ENCODE measurements around the gene SEC22C. TPM values are rescaled to one million over a fixed set of nuclear protein-coding genes. Genes with fewer than 3 reads are reported as not detected.

SEC22C gene
- total and polyA plus RNA-seq, 2 of the 13 experiments (the other 11 are each of a cell fraction or from before 2014, with no cell fraction given), result 20.0 to 40.0 TPM

- TF ChIP-seq PATZ1 (CRISPR knock-in tag; IDR thresholded peaks at IDR 0.05) (peak; percentile 83), HDAC2 (CRISPR knock-in tag; IDR thresholded peaks at IDR 0.05) (peak; percentile 32), NFATC3 (CRISPR knock-in tag; IDR thresholded peaks at IDR 0.05) (no peak), GPBP1L1 (CRISPR knock-in tag; IDR thresholded peaks at IDR 0.05) (no peak), EED (CRISPR knock-in tag; IDR thresholded peaks at IDR 0.05) (no peak), TCF7L2 (IDR thresholded peaks at IDR 0.05; ENCODE audit: low read depth, low read length) (no peak), SMARCC2 (IDR thresholded peaks at IDR 0.05) (no peak), NFE2L1 (CRISPR knock-in tag; IDR thresholded peaks at IDR 0.05; ENCODE audit: borderline replicate concordance) (0 out of 2 replicates have a peak, but pooled peaks have one; percentile 60), KLF15 (CRISPR knock-in tag; IDR thresholded peaks at IDR 0.05; ENCODE audit: borderline replicate concordance) (no peak), MZF1 (CRISPR knock-in tag; IDR thresholded peaks at IDR 0.05; ENCODE audit: borderline replicate concordance) (no peak), ZNF496 (CRISPR knock-in tag; IDR thresholded peaks at IDR 0.05; ENCODE audit: insufficient replicate concordance) (no peak), ZNF468 (CRISPR knock-in tag; IDR thresholded peaks at IDR 0.05) (no peak), ATF7 (IDR thresholded peaks at IDR 0.05) (no peak), ATF7 (CRISPR knock-in tag; IDR thresholded peaks at IDR 0.05) (no peak), ATRX (CRISPR knock-in tag; IDR thresholded peaks at IDR 0.05; ENCODE audit: borderline replicate concordance) (no peak), ZNF292 (CRISPR knock-in tag; IDR thresholded peaks at IDR 0.05; ENCODE audit: borderline replicate concordance, low read depth) (no peak), ATF1 (CRISPR knock-in tag; IDR thresholded peaks at IDR 0.05) (no peak; the same call in 1 of the 2 replicates), AGO1 (IDR thresholded peaks at IDR 0.05; ENCODE audit: low read depth, low read length, poor library complexity, severe bottlenecking) (no peak), ZBTB34 (CRISPR knock-in tag; IDR thresholded peaks at IDR 0.05) (0 out of 2 replicates have a peak, but pooled peaks have one; percentile 62), ZNF7 (CRISPR knock-in tag; IDR thresholded peaks at IDR 0.05) (0 out of 2 replicates have a peak, but pooled peaks have one; percentile 18), DR1 (CRISPR knock-in tag; IDR thresholded peaks at IDR 0.05) (no peak; the same call in 1 of the 2 replicates), MAFG (CRISPR knock-in tag; IDR thresholded peaks at IDR 0.05) (no peak), ZFP82 (CRISPR knock-in tag; IDR thresholded peaks at IDR 0.05; ENCODE audit: borderline replicate concordance) (no peak), TSC22D2 (CRISPR knock-in tag; IDR thresholded peaks at IDR 0.05; ENCODE audit: borderline replicate concordance) (no peak), ZNF776 (CRISPR knock-in tag; IDR thresholded peaks at IDR 0.05) (peak; percentile 79; the same call in 1 of the 2 replicates), IRX3 (CRISPR knock-in tag; IDR thresholded peaks at IDR 0.05; ENCODE audit: borderline replicate concordance, low read depth) (no peak)
Observed at GRCh38 chr3:42581709-42582473, at the start of gene SEC22C (continued).

Measured in HepG2 (cell line).